H9 (cell line): ENCODE measurements around the gene APCDD1L. TPM values are rescaled to one million over a fixed set of nuclear protein-coding genes. Genes with fewer than 3 reads are reported as not detected.

Experiments
- DNase-seq: peaks from one replicate; pipeline ENCODE4 v3.0.0-alpha.2; 2017
- H2AFZ ChIP-seq: one replicate; pipeline ENCODE4 v1.6.1; 2013; ENCODE audit warnings: mild to moderate bottlenecking, low read length, control low read depth, moderate library complexity
- H2AK5ac ChIP-seq: 2 replicates; pipeline ENCODE4 v1.6.1; 2013; ENCODE audit warnings: low read length, control low read depth, mixed read lengths; ENCODE audit not compliant: insufficient read length
- H2BK120ac ChIP-seq: one replicate; pipeline ENCODE4 v1.6.1; 2013; ENCODE audit warnings: low read depth, mild to moderate bottlenecking, low read length, control low read depth, inconsistent platforms; ENCODE audit not compliant: poor library complexity, severe bottlenecking
- H2BK12ac ChIP-seq: 2 replicates; pipeline ENCODE4 v1.6.1; 2013; ENCODE audit warnings: low read length, control low read depth, mixed read lengths, low read depth; ENCODE audit not compliant: insufficient read length
- H2BK15ac ChIP-seq: 2 replicates; pipeline ENCODE4 v1.6.1; 2013; ENCODE audit warnings: low read depth, low read length, control low read depth
- H2BK20ac ChIP-seq: one replicate; pipeline ENCODE4 v1.6.1; 2013; ENCODE audit warnings: low read depth, mild to moderate bottlenecking, low read length, control low read depth, inconsistent platforms; ENCODE audit not compliant: poor library complexity, severe bottlenecking
- H2BK5ac ChIP-seq: 2 replicates; pipeline ENCODE4 v1.6.1; 2013; ENCODE audit warnings: low read length, control low read depth, mixed read lengths; ENCODE audit not compliant: insufficient read length
- H3K14ac ChIP-seq: 2 replicates; pipeline ENCODE4 v1.6.1; 2013; ENCODE audit warnings: low read length, control low read depth; ENCODE audit not compliant: insufficient read depth
- H3K18ac ChIP-seq: 2 replicates; pipeline ENCODE4 v1.6.1; 2013; ENCODE audit warnings: low read depth, mild to moderate bottlenecking, mixed read lengths, low read length, control low read depth; ENCODE audit not compliant: insufficient read length
- H3K23ac ChIP-seq: 2 replicates; pipeline ENCODE4 v1.6.1; 2013; ENCODE audit warnings: low read length, control low read depth, mixed read lengths, low read depth; ENCODE audit not compliant: insufficient read length
- H3K23me2 ChIP-seq: 2 replicates; pipeline ENCODE4 v1.6.1; 2013; ENCODE audit warnings: low read depth, mild to moderate bottlenecking, mixed read lengths, low read length, control low read depth; ENCODE audit not compliant: insufficient read length, poor library complexity, severe bottlenecking
- H3K27ac ChIP-seq: 2 replicates; pipeline ENCODE4 v1.5.1; 2013; ENCODE audit warnings: low read length, control low read depth, mixed read lengths, low read depth; ENCODE audit not compliant: insufficient read length
- H3K27me3 ChIP-seq: 2 replicates; pipeline ENCODE4 v1.6.1; 2013; ENCODE audit warnings: low read length, control low read depth, inconsistent platforms; ENCODE audit not compliant: insufficient read depth
- H3K4ac ChIP-seq: 2 replicates; pipeline ENCODE4 v1.6.1; 2013; ENCODE audit warnings: low read depth, mild to moderate bottlenecking, control low read depth, inconsistent platforms, low read length, moderate library complexity
- H3K4me1 ChIP-seq: 2 replicates; pipeline ENCODE4 v1.6.1; 2013; ENCODE audit warnings: low read length, control low read depth, inconsistent platforms; ENCODE audit not compliant: insufficient read depth
- H3K4me2 ChIP-seq: 2 replicates; pipeline ENCODE4 v1.6.1; 2013; ENCODE audit warnings: low read length, control low read depth, mixed read lengths; ENCODE audit not compliant: insufficient read length, insufficient read depth
- H3K56ac ChIP-seq: 2 replicates; pipeline ENCODE4 v1.6.1; 2013; ENCODE audit warnings: low read depth, mild to moderate bottlenecking, mixed read lengths, low read length, control low read depth; ENCODE audit not compliant: insufficient read length
- H3K79me1 ChIP-seq: 2 replicates; pipeline ENCODE4 v1.6.1; 2013; ENCODE audit warnings: low read depth, mild to moderate bottlenecking, moderate library complexity, low read length, control low read depth, inconsistent platforms; ENCODE audit not compliant: insufficient read depth, poor library complexity, severe bottlenecking
- H3K79me2 ChIP-seq: 2 replicates; pipeline ENCODE4 v1.6.1; 2013; ENCODE audit warnings: low read length, control low read depth, inconsistent platforms; ENCODE audit not compliant: insufficient read depth
- H3K9ac ChIP-seq: 2 replicates; pipeline ENCODE4 v1.6.1; 2013; ENCODE audit warnings: low read length, control low read depth, mixed read lengths; ENCODE audit not compliant: insufficient read length; ENCODE audit errors: extremely low read depth
- H3K9me3 ChIP-seq: one replicate; pipeline ENCODE4 v1.6.1; 2013; ENCODE audit warnings: low read depth, low read length, inconsistent platforms; ENCODE audit not compliant: control insufficient read depth
- H3T11ph ChIP-seq: one replicate; pipeline ENCODE4 v1.6.1; 2013; ENCODE audit warnings: mild to moderate bottlenecking, low read length, control low read depth, inconsistent platforms
- H4K20me1 ChIP-seq: one replicate; pipeline ENCODE4 v1.6.1; 2013; ENCODE audit not compliant: control insufficient read depth, insufficient read length, insufficient read depth
- H4K5ac ChIP-seq: 2 replicates; pipeline ENCODE4 v1.6.1; 2013; ENCODE audit warnings: low read depth, mild to moderate bottlenecking, mixed read lengths, low read length, control low read depth; ENCODE audit not compliant: insufficient read length
- H4K8ac ChIP-seq: replicated peaks from 2 replicates; pipeline ENCODE4 v1.6.1; 2013; ENCODE audit warnings: low read length, control low read depth, mixed read lengths, low read depth; ENCODE audit not compliant: insufficient read length
- H4K91ac ChIP-seq: 2 replicates; pipeline ENCODE4 v1.6.1; 2013; ENCODE audit warnings: low read depth, mild to moderate bottlenecking, moderate library complexity, mixed read lengths, low read length, control low read depth; ENCODE audit not compliant: insufficient read length
- H3K27ac Mint-ChIP-seq, 3 experiments: 2 replicates in 2 of 3; 3 replicates in 1 of 3; pipeline ENCODE4 v1.8.0; 2020 to 2021; ENCODE audit warnings: mixed read lengths in 3 of 3, mild to moderate bottlenecking in 1 of 3, moderate library complexity in 1 of 3
- H3K27me3 Mint-ChIP-seq: 2 replicates; pipeline ENCODE4 v1.8.0; 2021; ENCODE audit warnings: low read depth, mild to moderate bottlenecking, moderate library complexity, mixed read lengths
- H3K36me3 Mint-ChIP-seq, 3 experiments: 2 replicates in 2 of 3; 3 replicates in 1 of 3; pipeline ENCODE4 v1.8.0; 2020 to 2021; ENCODE audit warnings: low read depth in 3 of 3, mixed read lengths in 3 of 3; ENCODE audit not compliant: insufficient read depth in 1 of 3
- H3K4me1 Mint-ChIP-seq, 2 experiments: 2 replicates each; pipeline ENCODE4 v1.8.0; 2020; ENCODE audit warnings: mixed read lengths in 2 of 2
- H3K4me3 Mint-ChIP-seq, 2 experiments: 2 replicates in 1 of 2; 3 replicates in 1 of 2; pipeline ENCODE4 v1.8.0; 2020 to 2021; ENCODE audit warnings: mild to moderate bottlenecking in 2 of 2, mixed read lengths in 2 of 2, moderate library complexity in 1 of 2
- H3K9me3 Mint-ChIP-seq, 2 experiments: 2 replicates in 1 of 2; 3 replicates in 1 of 2; pipeline ENCODE4 v1.8.0; 2020; ENCODE audit warnings: mild to moderate bottlenecking in 2 of 2, mixed read lengths in 2 of 2, moderate library complexity in 1 of 2
- CTCF ChIP-seq: fragments of 200-600 bp; sonication (generic); conservative IDR thresholded peaks from 3 replicates; pipeline ENCODE4 v1.8.0; 2021; ENCODE audit warnings: antibody characterized with exemption, mild to moderate bottlenecking
- WGBS: extraction: QIAGEN DNeasy Blood & Tissue Kit; methylation state at CpG from one replicate; pipeline ENCODE4 v1.1.7; 2013; ENCODE audit warnings: missing lambda C conversion rate, low lambda C conversion rate, mixed read lengths; ENCODE audit not compliant: insufficient read length; ENCODE audit errors: extremely low coverage; 5-methylcytosine and 5-hydroxymethylcytosine counted together
- total RNA-seq: library from RNA; stranded (reverse); gene quantifications from 2 replicates; pipeline ENCODE4 v1.2.1, GENCODE V29; 2021

The APCDD1L gene
- total RNA-seq, 1 experiment from 2014 or later = 0.68 TPM

- Histone ChIP-seq H2BK12ac (no peak overlapping the region), H3K79me2 (no peaks in the 10 kb centered on the region), H4K8ac (no peak overlapping the region), H3K14ac (no peak overlapping the region; the same call in 1 of the 2 replicates), H3K23me2 (no peaks in the 10 kb centered on the region), H2BK15ac (no peak overlapping the region), H3K23ac (no peak overlapping the region), H3K4ac (no peak overlapping the region), H3K79me1 (no peaks in the 10 kb centered on the region), H2BK20ac (no peak overlapping the region), H4K91ac (no peak overlapping the region), H4K5ac (no peak overlapping the region), H3K9me3 (no peaks in the 10 kb centered on the region), H3T11ph (no peak overlapping the region), H3K27me3 (no peaks in the 10 kb centered on the region; the same call in 1 of the 2 replicates), H3K4me2 (no peak overlapping the region), H3K9ac (no peak overlapping the region), H3K27ac (no peak overlapping the region), H2AFZ (no peak overlapping the region), H4K20me1 (no peaks in the 10 kb centered on the region), H2BK5ac (no peak overlapping the region), H3K4me1 (no peaks in the 10 kb centered on the region), H2AK5ac (no peak overlapping the region), H2BK120ac (no peak overlapping the region), H3K56ac (no peak overlapping the region), H3K18ac (no peak overlapping the region)
- no peaks in the 10 kb centered on the region; a peak in 1 of 7 replicates for H3K36me3 Mint-ChIP-seq
- H3K9me3 Mint-ChIP-seq = peaks cover 0 to 8% of the 10 kb centered on the region in 2 experiments; a peak in 3 of 5 replicates
- H3K27me3 Mint-ChIP-seq = peaks cover 15% of the 10 kb centered on the region
- no peak for TF ChIP-seq CTCF
- no peak overlapping the region for H3K4me3 Mint-ChIP-seq
- no CpG with 5 or more reads among the region's 13 CpGs for WGBS
- peaks cover 8 to 19% of the 10 kb centered on the region in 2 experiments for H3K4me1 Mint-ChIP-seq
- no peak overlapping the region; a peak in 1 of 7 replicates for H3K27ac Mint-ChIP-seq
- peak; percentile 7 for DNase-seq
Observed at GRCh38 chr20:58549231-58550209, 34.3 kb upstream of the APCDD1L start.
